GM20000 (cell line): ENCODE measurements around the gene ASAP3.

Source experiments
- DNase-seq: peaks from one replicate; pipeline ENCODE4 v3.0.0; 2012; ENCODE audit warnings: low spot score
- CTCF ChIP-seq: IDR thresholded peaks from 2 replicates; pipeline ENCODE4 v1.5.1; 2012; ENCODE audit warnings: mild to moderate bottlenecking, control low read depth; ENCODE audit errors: extremely low read depth, missing control alignments

ASAP3 gene

GRCh38 chr1:23424293-23425192 lies 59.4 kb downstream of the ASAP3 start, which contains the start of gene TCEA3:
TCEA3 (minus strand) TSS chr1:23424748; CDS start chr1:23424633, 115 bp downstream.
- DNase-seq = peak; percentile 52

GRCh38 chr1:23423415-23424292 lies 60.3 kb downstream of the ASAP3 start:
- TF ChIP-seq CTCF = no peak
- DNase-seq = no peak

More at GRCh38 chr1:23424293-23425192, 59.4 kb downstream of the ASAP3 start, which contains the start of gene TCEA3:
- TF ChIP-seq CTCF = no peak

- DNase-seq = no peak
Observed at GRCh38 chr1:23422941-23423340, 61.0 kb downstream of the ASAP3 start.

GRCh38 chr1:23422241-23422877 lies 61.6 kb downstream of the ASAP3 start:
- DNase-seq = no peak
- no peak for TF ChIP-seq CTCF

More at GRCh38 chr1:23422941-23423340, 61.0 kb downstream of the ASAP3 start:
- no peak for TF ChIP-seq CTCF

GRCh38 chr1:23421753-23422240 lies 62.2 kb downstream of the ASAP3 start:
- no peak for DNase-seq
- no peak for TF ChIP-seq CTCF

- DNase-seq = no peak
- no peak for TF ChIP-seq CTCF
Observed at GRCh38 chr1:23421343-23421742, 62.6 kb downstream of the ASAP3 start.
